Measurements from ENCODE around the gene TOB1. TPM values are rescaled to one million over a fixed set of nuclear protein-coding genes. Genes with fewer than 3 reads are reported as not detected.

TOB1 gene
- polyA plus RNA-seq, 1 of the 3 experiments (the other 2 are of a cell fraction) = 19.3 TPM

GRCh38 chr17:50906443-50906842, 40.3 kb upstream of the TOB1 start:
- CTCF ChIA-PET = interaction anchor here (2.3 to 5.8 kb wide), 7 partner anchors 11 to 53 kb away, joined by 12 to 72 read pairs (median 28); partner anchors contain the start of gene TOB1

GRCh38 chr17:50905460-50905803, 39.3 kb upstream of the TOB1 start:
- H3K4me2 ChIP-seq = no peak overlapping the region
- no peaks in the 10 kb centered on the region for H4K20me1 ChIP-seq (ENCODE audit: insufficient read depth)
- H3K9me2 ChIP-seq = no peaks in the 10 kb centered on the region
- 0 out of 2 replicates have a peak overlapping the region, but pooled peaks have one; percentile 77 for H2AFZ ChIP-seq (ENCODE audit: low read depth)
- no peak overlapping the region for H3K9ac ChIP-seq
- 87% methylated on average over 1 of the region's 1 CpG for WGBS (ENCODE audit: low lambda C conversion rate)
- no peak overlapping the region for H3K4me3 ChIP-seq (ENCODE audit: low read depth in 2 of 2, low read length in 1 of 2)
- no peaks in the 10 kb centered on the region for H3K27me3 ChIP-seq (ENCODE audit: insufficient read depth)
- no peaks in the 10 kb centered on the region for H3K9me3 ChIP-seq
- peak; percentile 71 for DNase-seq
- TF ChIP-seq MAX (IDR thresholded peaks at IDR 0.05; ENCODE audit: low read depth) (no peak), CHD2 (IDR thresholded peaks at IDR 0.05; ENCODE audit: low read length, partially characterized antibody) (peak; percentile 18), GATA2 (CRISPR knock-in tag; IDR thresholded peaks at IDR 0.05) (peak; percentile 81), POLR2AphosphoS5 (IDR thresholded peaks at IDR 0.05; ENCODE audit: low read depth, low read length) (no peak), EP300 (IDR thresholded peaks at IDR 0.05; ENCODE audit: borderline replicate concordance in 1 of 2, low read depth in 1 of 2, low read length in 1 of 2) (peak in 1 of 2 experiments; percentile 62; a peak in 1 of 4 replicates), RCOR1 (IDR thresholded peaks at IDR 0.05; ENCODE audit: low read length) (peak; percentile 59; the same call in 1 of the 2 replicates)
- peak overlapping the region in 1 of 2 experiments; percentile 92; a peak in 2 of 4 replicates for H3K27ac ChIP-seq (ENCODE audit: low read depth in 2 of 2, low read length in 1 of 2)
- ChIA-PET CTCF (interaction anchor here (0.8 to 5.8 kb wide), 11 partner anchors 12 to 122 kb away, joined by 3 to 72 read pairs (median 14); partner anchors contain the start of gene TOB1), POLR2A (interaction anchor here (1.0 to 4.9 kb wide), 14 partner anchors 14 to 141 kb away, joined by 3 to 106 read pairs (median 10); partner anchors contain the start of gene TOB1)
- no peaks in the 10 kb centered on the region for H3K79me2 ChIP-seq (ENCODE audit: insufficient read depth)
- no peaks in the 10 kb centered on the region for H3F3A ChIP-seq (replicated peaks; ENCODE audit: insufficient read depth)
- H3K36me3 ChIP-seq (replicated peaks in 1 of 2; ENCODE audit: control insufficient read depth in 1 of 2, insufficient read depth in 2 of 2, low read length in 1 of 2) = no peaks in the 10 kb centered on the region
- peaks cover 13 to 36% of the 10 kb centered on the region in 2 experiments for H3K4me1 ChIP-seq (ENCODE audit: control insufficient read depth in 1 of 2, insufficient read depth in 2 of 2, low read depth in 1 of 2, low read length in 1 of 2)

More at GRCh38 chr17:50906443-50906842, 40.3 kb upstream of the TOB1 start:
- peaks cover 13 to 34% of the 10 kb centered on the region in 2 experiments for H3K4me1 ChIP-seq (ENCODE audit: control insufficient read depth in 1 of 2, insufficient read depth in 2 of 2, low read depth in 1 of 2, low read length in 1 of 2)
- DNase-seq = no peak
- peaks cover 4% of the 10 kb centered on the region for H3F3A ChIP-seq (replicated peaks; ENCODE audit: insufficient read depth)
- no peak for TF ChIP-seq SIN3A (IDR thresholded peaks at IDR 0.05; ENCODE audit: borderline replicate concordance, low read depth, low read length)
- TF ChIP-seq ZBTB33 (IDR thresholded peaks at IDR 0.05; ENCODE audit: borderline replicate concordance, low read depth) = no peak
- TF ChIP-seq CHD2 (IDR thresholded peaks at IDR 0.05; ENCODE audit: low read length, partially characterized antibody) = no peak
- peak; percentile 15; the same call in 1 of the 2 replicates for TF ChIP-seq GATA2 (CRISPR knock-in tag; IDR thresholded peaks at IDR 0.05)
- TF ChIP-seq FOXJ3 (CRISPR knock-in tag; IDR thresholded peaks at IDR 0.05) = no peak
- no peak for TF ChIP-seq RFX5 (IDR thresholded peaks at IDR 0.05; ENCODE audit: low read length)
- peak; percentile 1; the same call in 1 of the 2 replicates for TF ChIP-seq RAD21 (IDR thresholded peaks at IDR 0.05; ENCODE audit: low read length)
- TF ChIP-seq EP300 (IDR thresholded peaks at IDR 0.05; ENCODE audit: borderline replicate concordance in 1 of 2, low read depth in 1 of 2, low read length in 1 of 2) = 0 out of 4 replicates have a peak, but pooled peaks of 1 of the 2 experiments have one; percentile 39
- TF ChIP-seq, protein P1, sequence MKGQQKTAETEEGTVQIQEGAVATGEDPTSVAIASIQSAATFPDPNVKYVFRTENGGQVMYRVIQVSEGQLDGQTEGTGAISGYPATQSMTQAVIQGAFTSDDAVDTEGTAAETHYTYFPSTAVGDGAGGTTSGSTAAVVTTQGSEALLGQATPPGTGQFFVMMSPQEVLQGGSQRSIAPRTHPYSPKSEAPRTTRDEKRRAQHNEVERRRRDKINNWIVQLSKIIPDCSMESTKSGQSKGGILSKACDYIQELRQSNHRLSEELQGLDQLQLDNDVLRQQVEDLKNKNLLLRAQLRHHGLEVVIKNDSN (IDR thresholded peaks at IDR 0.05; ENCODE audit: borderline replicate concordance, low read depth) = no peak
- no peak for TF ChIP-seq RCOR1 (IDR thresholded peaks at IDR 0.05; ENCODE audit: low read length)
- TF ChIP-seq YY1 (IDR thresholded peaks at IDR 0.05; ENCODE audit: low read depth) = no peak
- no peak for TF ChIP-seq MAX (IDR thresholded peaks at IDR 0.05; ENCODE audit: low read depth)
- no peak overlapping the region for H3K4me2 ChIP-seq
- WGBS (ENCODE audit: low lambda C conversion rate) = 99% methylated on average over 4 of the region's 4 CpGs
- no peak overlapping the region for H3K4me3 ChIP-seq (ENCODE audit: low read depth in 2 of 2, low read length in 1 of 2)
- no peaks in the 10 kb centered on the region for H3K9me3 ChIP-seq
- no peaks in the 10 kb centered on the region for H3K79me2 ChIP-seq (ENCODE audit: insufficient read depth)
- H3K9me2 ChIP-seq = no peaks in the 10 kb centered on the region
- no peak overlapping the region for H3K9ac ChIP-seq
- no peaks in the 10 kb centered on the region for H4K20me1 ChIP-seq (ENCODE audit: insufficient read depth)
- no peak overlapping the region for H2AFZ ChIP-seq (ENCODE audit: low read depth)
- H3K27ac ChIP-seq (ENCODE audit: low read depth in 2 of 2, low read length in 1 of 2) = no peak overlapping the region; a peak in 1 of 4 replicates
- POLR2A ChIA-PET = interaction anchor here (0.6 to 4.9 kb wide), 6 partner anchors 13 to 187 kb away, joined by 3 to 106 read pairs (median 18); partner anchors contain the start of genes LUC7L3 and TOB1
- no peaks in the 10 kb centered on the region for H3K36me3 ChIP-seq (replicated peaks in 1 of 2; ENCODE audit: control insufficient read depth in 1 of 2, insufficient read depth in 2 of 2, low read length in 1 of 2)
- H3K27me3 ChIP-seq (ENCODE audit: insufficient read depth) = no peaks in the 10 kb centered on the region
